Neuronal stem cell (in vitro differentiated cells): ENCODE results near the gene GREM2.

Experiments used
- DNase-seq: peaks from one replicate; pipeline ENCODE4 v3.0.0-alpha.2; 2013; ENCODE audit warnings: low spot score
- H2AFZ ChIP-seq: one replicate; pipeline ENCODE4 v1.6.1; 2013; ENCODE audit warnings: mild to moderate bottlenecking, low read length, inconsistent platforms
- H2AK5ac ChIP-seq: 2 replicates; pipeline ENCODE4 v1.6.1; 2013; ENCODE audit warnings: low read depth, mild to moderate bottlenecking, inconsistent platforms, low read length, moderate library complexity, mixed read lengths
- H2BK120ac ChIP-seq: 2 replicates; pipeline ENCODE4 v1.6.1; 2013; ENCODE audit warnings: low read depth, mild to moderate bottlenecking, inconsistent platforms, low read length, moderate library complexity, mixed read lengths
- H2BK12ac ChIP-seq: one replicate; pipeline ENCODE4 v1.6.1; 2013; ENCODE audit warnings: low read length, inconsistent platforms
- H2BK15ac ChIP-seq: 2 replicates; pipeline ENCODE4 v1.6.1; 2013; ENCODE audit warnings: mild to moderate bottlenecking, low read length, inconsistent platforms, mixed read lengths
- H2BK5ac ChIP-seq: one replicate; pipeline ENCODE4 v1.6.1; 2013; ENCODE audit warnings: inconsistent platforms, mild to moderate bottlenecking, low read length, moderate library complexity
- H3K14ac ChIP-seq: one replicate; pipeline ENCODE4 v1.6.1; 2013; ENCODE audit warnings: low read length, inconsistent platforms
- H3K18ac ChIP-seq: 2 replicates; pipeline ENCODE4 v1.6.1; 2013; ENCODE audit warnings: low read length, inconsistent platforms
- H3K23ac ChIP-seq: 2 replicates; pipeline ENCODE4 v1.6.1; 2013; ENCODE audit warnings: low read depth, mild to moderate bottlenecking, mixed read lengths, low read length, inconsistent platforms; ENCODE audit not compliant: poor library complexity
- H3K27ac ChIP-seq: replicated peaks from 3 replicates; pipeline ENCODE4 v1.5.1; 2013; ENCODE audit warnings: low read length, inconsistent platforms
- H3K27me3 ChIP-seq, 3 experiments: 2 replicates each; pipeline ENCODE4 v1.6.1; 2013; ENCODE audit warnings: low read length in 3 of 3, mild to moderate bottlenecking in 2 of 3, inconsistent platforms in 1 of 3, low read depth in 1 of 3, mixed read lengths in 1 of 3, moderate library complexity in 1 of 3; ENCODE audit not compliant: control insufficient read depth in 3 of 3, insufficient read depth in 3 of 3
- H3K36me3 ChIP-seq, 2 donors: replicated peaks in 1 of 2; 2 replicates each; pipeline ENCODE4 v1.6.1; 2013; ENCODE audit warnings: low read length in 2 of 2; ENCODE audit not compliant: control insufficient read depth in 2 of 2, insufficient read depth in 2 of 2
- H3K4ac ChIP-seq: 2 replicates; pipeline ENCODE4 v1.6.1; 2013; ENCODE audit warnings: inconsistent platforms, mild to moderate bottlenecking, low read length, moderate library complexity
- H3K4me1 ChIP-seq, 2 donors: 1 replicate in 1 of 2; 2 replicates in 1 of 2; pipeline ENCODE4 v1.6.1; 2013; ENCODE audit warnings: low read length in 2 of 2, low read depth in 1 of 2; ENCODE audit not compliant: control insufficient read depth in 2 of 2, insufficient read depth in 1 of 2
- H3K4me2 ChIP-seq: one replicate; pipeline ENCODE4 v1.6.1; 2013; ENCODE audit warnings: mild to moderate bottlenecking, low read length, inconsistent platforms; ENCODE audit not compliant: insufficient read depth, poor library complexity, severe bottlenecking
- H3K4me3 ChIP-seq, 2 donors: 2 replicates each; pipeline ENCODE4 v1.5.1; 2013; ENCODE audit warnings: low read length in 2 of 2, mild to moderate bottlenecking in 2 of 2, inconsistent platforms in 1 of 2, moderate library complexity in 1 of 2
- H3K79me1 ChIP-seq: one replicate; pipeline ENCODE4 v1.6.1; 2013; ENCODE audit warnings: low read depth, mild to moderate bottlenecking, inconsistent platforms, low read length, moderate library complexity
- H3K9ac ChIP-seq: one replicate; pipeline ENCODE4 v1.6.1; 2013; ENCODE audit warnings: mild to moderate bottlenecking, low read depth, low read length, inconsistent platforms; ENCODE audit not compliant: poor library complexity
- H3K9me3 ChIP-seq, 2 donors: replicated peaks in 1 of 2; 2 replicates each; pipeline versions ENCODE3 to v1.6.1; 2013; ENCODE audit warnings: low read length in 2 of 2, mild to moderate bottlenecking in 2 of 2, inconsistent platforms in 1 of 2, low read depth in 1 of 2, mixed read lengths in 1 of 2, moderate library complexity in 1 of 2; ENCODE audit not compliant: control insufficient read depth in 2 of 2, insufficient read depth in 1 of 2
- H4K8ac ChIP-seq: one replicate; pipeline ENCODE4 v1.6.1; 2013; ENCODE audit warnings: low read depth, mild to moderate bottlenecking, inconsistent platforms, low read length, moderate library complexity
- H4K91ac ChIP-seq: one replicate; pipeline ENCODE4 v1.6.1; 2013; ENCODE audit warnings: low read length, low read depth, mild to moderate bottlenecking, inconsistent platforms; ENCODE audit not compliant: poor library complexity
- WGBS, 2 donors: extraction: QIAGEN DNeasy Blood & Tissue Kit; methylation state at CpG; one replicate each; pipeline ENCODE4 v1.1.7; 2013; ENCODE audit warnings: missing lambda C conversion rate in 2 of 2, mixed read lengths in 1 of 2; ENCODE audit not compliant: insufficient read length in 2 of 2, insufficient replicate concordance in 1 of 2; ENCODE audit errors: extremely low coverage in 2 of 2; 5-methylcytosine and 5-hydroxymethylcytosine counted together

Gene GREM2

GRCh38 chr1:240499012-240499411, 112.9 kb downstream of the GREM2 start:
- no peak overlapping the region for H3K18ac ChIP-seq
- no peak overlapping the region for H2BK12ac ChIP-seq
- H3K23ac ChIP-seq, result no peak overlapping the region
- no CpG with 5 or more reads among the region's 2 CpGs for WGBS, 2 donors
- H3K9me3 ChIP-seq, result no peaks in the 10 kb centered on the region
- no peak overlapping the region for H2BK5ac ChIP-seq
- no peaks in the 10 kb centered on the region for H3K27me3 ChIP-seq
- no peak overlapping the region for H3K14ac ChIP-seq
- H4K91ac ChIP-seq, result no peak overlapping the region
- no peaks in the 10 kb centered on the region for H3K36me3 ChIP-seq
- H3K79me1 ChIP-seq, result no peaks in the 10 kb centered on the region
- H3K4ac ChIP-seq, result no peak overlapping the region
- no peak overlapping the region for H3K4me2 ChIP-seq
- H3K4me1 ChIP-seq, result peaks cover 1 to 7% of the 10 kb centered on the region in 2 donors
- no peak overlapping the region for H3K27ac ChIP-seq
- H2BK120ac ChIP-seq, result no peak overlapping the region
- H2BK15ac ChIP-seq, result no peak overlapping the region
- H3K4me3 ChIP-seq, result no peak overlapping the region
- peak overlapping the region; percentile 73 for H2AFZ ChIP-seq
- H2AK5ac ChIP-seq, result no peak overlapping the region
- H4K8ac ChIP-seq, result no peak overlapping the region
- DNase-seq, result no peak
- no peak overlapping the region for H3K9ac ChIP-seq

DNA sequence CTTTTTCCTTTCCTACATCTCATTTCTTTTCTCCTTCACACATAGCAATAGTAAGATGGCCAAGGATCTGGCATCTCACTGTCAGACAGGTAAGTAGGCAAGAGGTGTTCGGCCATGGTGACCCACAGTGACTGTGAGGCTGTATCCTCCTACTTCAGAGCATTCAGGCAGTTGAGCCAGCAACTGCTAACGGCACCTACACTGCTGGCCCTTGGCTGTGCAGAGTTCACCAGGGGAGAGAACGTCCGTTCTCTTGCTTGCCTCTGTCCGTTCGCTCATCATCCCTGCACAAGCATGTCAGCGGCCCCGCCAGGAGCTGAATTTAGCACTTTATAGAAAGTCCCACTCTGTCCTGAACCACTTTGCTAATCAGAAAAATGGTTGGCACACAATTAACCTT, 113.6 kb downstream of the GREM2 start:
- DNase-seq, result no peak
- Histone ChIP-seq H3K4me1 (peaks cover 1 to 7% of the 10 kb centered on the region in 2 donors), H3K18ac (peak overlapping the region; percentile 24), H3K9ac (no peak overlapping the region), H4K8ac (no peak overlapping the region), H3K79me1 (no peaks in the 10 kb centered on the region), H4K91ac (no peak overlapping the region), H3K9me3 (no peaks in the 10 kb centered on the region), H2AFZ (peak overlapping the region; percentile 73), H2BK120ac (no peak overlapping the region), H3K4me3 (peak overlapping the region in 1 of 2 donors; percentile 16), H3K27me3 (no peaks in the 10 kb centered on the region), H3K27ac (no peak overlapping the region), H3K36me3 (no peaks in the 10 kb centered on the region), H2BK5ac (no peak overlapping the region), H2BK12ac (no peak overlapping the region), H3K23ac (no peak overlapping the region), H2AK5ac (no peak overlapping the region), H3K14ac (no peak overlapping the region), H3K4me2 (no peak overlapping the region), H3K4ac (no peak overlapping the region), H2BK15ac (no peak overlapping the region)
- WGBS, 2 donors, result no CpG with 5 or more reads among the region's 8 CpGs

GRCh38 chr1:240497908-240498307, 114.0 kb downstream of the GREM2 start:
- H2BK5ac ChIP-seq, result no peak overlapping the region
- no peaks in the 10 kb centered on the region for H3K9me3 ChIP-seq
- H2BK15ac ChIP-seq, result no peak overlapping the region
- no peak overlapping the region for H3K4ac ChIP-seq
- H3K27me3 ChIP-seq, result no peaks in the 10 kb centered on the region
- no peak for DNase-seq
- no peak overlapping the region for H2BK12ac ChIP-seq
- WGBS, 2 donors, result no CpG with 5 or more reads among the region's 4 CpGs
- H4K8ac ChIP-seq, result no peak overlapping the region
- H3K36me3 ChIP-seq, result no peaks in the 10 kb centered on the region
- no peak overlapping the region for H2BK120ac ChIP-seq
- H3K14ac ChIP-seq, result no peak overlapping the region
- no peak overlapping the region for H3K4me3 ChIP-seq
- peak overlapping the region; percentile 9 for H2AFZ ChIP-seq
- no peaks in the 10 kb centered on the region for H3K79me1 ChIP-seq
- no peak overlapping the region for H3K18ac ChIP-seq
- H3K4me2 ChIP-seq, result no peak overlapping the region
- no peak overlapping the region for H4K91ac ChIP-seq
- H2AK5ac ChIP-seq, result no peak overlapping the region
- no peak overlapping the region for H3K23ac ChIP-seq
- H3K9ac ChIP-seq, result no peak overlapping the region
- H3K27ac ChIP-seq, result no peak overlapping the region
- peaks cover 1 to 7% of the 10 kb centered on the region in 2 donors for H3K4me1 ChIP-seq

GRCh38 chr1:240496941-240497340, 115.0 kb downstream of the GREM2 start:
- Histone ChIP-seq H3K23ac (no peak overlapping the region), H3K4ac (no peak overlapping the region), H3K14ac (no peak overlapping the region), H2BK5ac (no peak overlapping the region), H3K27me3 (peaks cover 0 to 3% (median 0%) of the 10 kb centered on the region in 3 experiments), H3K27ac (no peak overlapping the region), H2BK15ac (no peak overlapping the region), H3K79me1 (no peaks in the 10 kb centered on the region), H3K36me3 (no peaks in the 10 kb centered on the region), H3K4me3 (no peak overlapping the region), H3K9me3 (peaks cover 0 to 4% of the 10 kb centered on the region in 2 donors), H3K9ac (no peak overlapping the region), H2BK120ac (no peak overlapping the region), H4K8ac (no peak overlapping the region), H4K91ac (no peak overlapping the region), H3K4me2 (no peak overlapping the region), H3K18ac (no peak overlapping the region), H2BK12ac (no peak overlapping the region), H2AK5ac (no peak overlapping the region), H3K4me1 (peaks cover 1 to 7% of the 10 kb centered on the region in 2 donors), H2AFZ (no peak overlapping the region)
- DNase-seq, result no peak
- WGBS, 2 donors, result no CpG with 5 or more reads among the region's 5 CpGs
